Transverse colon (tissue), 3 donors: Measurements from ENCODE around the gene UNC5B.

Experiments
- CTCF ChIP-seq, 5 experiments: fragments of 200-600 bp in 3 of 5; fragments of 450-650 bp in 2 of 5; sonication (generic) in 3 of 5; IDR thresholded peaks; 1 replicate in 2 of 5; 2 replicates in 3 of 5; pipeline ENCODE4 v1.5.1; 2016 to 2017; ENCODE audit warnings: antibody characterized with exemption in 5 of 5, inconsistent platforms in 3 of 5, mild to moderate bottlenecking in 2 of 5, moderate library complexity in 1 of 5
- POLR2A ChIP-seq: fragments of 450-650 bp; IDR thresholded peaks from one replicate; pipeline ENCODE4 v1.6.1; 2016; ENCODE audit warnings: antibody characterized with exemption, mild to moderate bottlenecking, moderate library complexity

DNA sequence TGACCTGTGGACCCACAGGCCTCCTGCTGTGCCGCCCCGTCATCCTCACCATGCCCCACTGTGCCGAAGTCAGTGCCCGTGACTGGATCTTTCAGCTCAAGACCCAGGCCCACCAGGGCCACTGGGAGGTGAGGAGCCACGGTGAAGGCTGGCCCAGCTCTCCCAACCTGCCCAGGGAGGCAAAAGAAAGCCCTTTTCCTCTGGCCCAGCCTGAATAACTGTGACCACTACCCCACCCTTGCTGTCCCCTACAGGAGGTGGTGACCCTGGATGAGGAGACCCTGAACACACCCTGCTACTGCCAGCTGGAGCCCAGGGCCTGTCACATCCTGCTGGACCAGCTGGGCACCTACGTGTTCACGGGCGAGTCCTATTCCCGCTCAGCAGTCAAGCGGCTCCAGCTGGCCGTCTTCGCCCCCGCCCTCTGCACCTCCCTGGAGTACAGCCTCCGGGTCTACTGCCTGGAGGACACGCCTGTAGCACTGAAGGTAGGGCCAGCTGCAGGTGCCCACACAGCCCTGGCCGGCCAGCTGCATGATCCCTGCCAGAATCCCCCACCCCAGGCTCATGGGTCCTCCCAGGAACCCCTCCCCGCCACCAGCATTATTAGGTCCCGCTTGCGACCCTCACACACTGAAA lies 81.2 kb downstream of the UNC5B start:
- TF ChIP-seq CTCF (IDR thresholded peaks at IDR 0.05) (no peak), POLR2A (no peak)
